Prostate gland (tissue), 2 donors: Measurements from ENCODE around the gene ACTL7A. TPM values are rescaled to one million over a fixed set of nuclear protein-coding genes. Genes with fewer than 3 reads are reported as not detected.

Experiments
- DNase-seq: peaks from one replicate; pipeline ENCODE4 v3.0.0-alpha.2; 2019; ENCODE audit warnings: low spot score
- H3K27ac ChIP-seq, 2 donors: fragments of 200-600 bp; sonication (generic); 2 replicates each; pipeline ENCODE4 v1.5.1; 2017 to 2019
- H3K27me3 ChIP-seq: fragments of 200-600 bp; sonication (generic); replicated peaks from 2 replicates; pipeline ENCODE4 v1.5.1; 2019; ENCODE audit not compliant: insufficient read depth
- H3K36me3 ChIP-seq, 2 donors: fragments of 200-600 bp; sonication (generic); 1 replicate in 1 of 2; 2 replicates in 1 of 2; pipeline versions ENCODE4 v1.5.1 to v1.8.1; 2017 to 2019
- H3K4me1 ChIP-seq: fragments of 200-600 bp; sonication (generic); replicated peaks from 2 replicates; pipeline ENCODE4 v1.5.1; 2019
- H3K4me3 ChIP-seq, 2 donors: fragments of 200-600 bp; sonication (generic); 2 replicates each; pipeline ENCODE4 v1.5.1; 2017 to 2019
- H3K9me3 ChIP-seq: fragments of 200-600 bp; sonication (generic); 2 replicates; pipeline ENCODE4 v1.5.1; 2017
- POLR2A ChIP-seq: fragments of 450-650 bp; IDR thresholded peaks from one replicate; pipeline ENCODE4 v1.6.1; 2016; ENCODE audit warnings: antibody characterized with exemption, mild to moderate bottlenecking
- POLR2AphosphoS5 ChIP-seq: sonication (generic); formaldehyde crosslinking; IDR thresholded peaks from one replicate; pipeline ENCODE4 v1.6.1; 2017; ENCODE audit warnings: antibody characterized with exemption
- WGBS: methylation state at CpG from one replicate; pipeline ENCODE4 v1.1.5; 2018; 5-methylcytosine and 5-hydroxymethylcytosine counted together
- intact Hi-C: fragments of 100-400 bp; cut with DNase I; formaldehyde crosslinking; loops from one replicate; pipeline ENCODE4 v1.14.2; 2022
- total RNA-seq, 2 donors: library from RNA; depleted of rRNA; stranded (reverse); fragments of >200 nt; gene quantifications; one replicate each; pipeline ENCODE4 v1.1.0, GENCODE V29; 2016
- TF ChIP-seq, protein P1 (sequence below), 4 experiments: fragments of 200-600 bp in 2 of 4; fragments of 450-650 bp in 2 of 4; sonication (generic) in 2 of 4; IDR thresholded peaks; 1 replicate in 3 of 4; 2 replicates in 1 of 4; pipeline ENCODE4 v1.5.1; 2016 to 2019; ENCODE audit warnings: antibody characterized with exemption in 4 of 4, mild to moderate bottlenecking in 2 of 4, moderate library complexity in 2 of 4

Gene ACTL7A
- total RNA-seq, 2 donors from 2014 or later, result 10.1 TPM; not detected in 1

DNA sequence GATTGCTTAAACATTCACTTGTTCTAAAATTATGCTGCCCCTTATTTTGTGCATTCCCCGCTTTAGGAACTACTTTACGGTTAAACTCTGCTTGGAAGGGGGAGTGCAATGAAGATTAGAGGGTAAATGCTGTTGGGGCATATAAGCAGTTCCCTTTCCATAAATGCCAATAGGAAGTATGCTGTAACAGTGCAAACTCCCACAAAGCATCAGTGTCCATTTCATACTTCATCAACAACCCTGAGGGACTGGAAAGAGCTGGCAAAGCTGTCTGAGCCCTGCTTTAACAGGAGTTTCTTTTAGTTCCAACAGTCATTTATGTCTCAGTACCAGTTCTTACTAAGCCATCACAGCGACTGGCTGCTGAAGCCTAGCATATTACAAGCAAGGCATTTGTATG, 1.8 kb downstream of the ACTL7A start:
- Histone ChIP-seq H3K27ac (no peak overlapping the region), H3K36me3 (no peaks in the 10 kb centered on the region), H3K4me1 (no peaks in the 10 kb centered on the region), H3K4me3 (no peak overlapping the region), H3K27me3 (no peaks in the 10 kb centered on the region), H3K9me3 (no peaks in the 10 kb centered on the region)
- DNase-seq, result no peak
- WGBS, result 93% methylated on average over 3 of the region's 3 CpGs
- TF ChIP-seq, protein P1, sequence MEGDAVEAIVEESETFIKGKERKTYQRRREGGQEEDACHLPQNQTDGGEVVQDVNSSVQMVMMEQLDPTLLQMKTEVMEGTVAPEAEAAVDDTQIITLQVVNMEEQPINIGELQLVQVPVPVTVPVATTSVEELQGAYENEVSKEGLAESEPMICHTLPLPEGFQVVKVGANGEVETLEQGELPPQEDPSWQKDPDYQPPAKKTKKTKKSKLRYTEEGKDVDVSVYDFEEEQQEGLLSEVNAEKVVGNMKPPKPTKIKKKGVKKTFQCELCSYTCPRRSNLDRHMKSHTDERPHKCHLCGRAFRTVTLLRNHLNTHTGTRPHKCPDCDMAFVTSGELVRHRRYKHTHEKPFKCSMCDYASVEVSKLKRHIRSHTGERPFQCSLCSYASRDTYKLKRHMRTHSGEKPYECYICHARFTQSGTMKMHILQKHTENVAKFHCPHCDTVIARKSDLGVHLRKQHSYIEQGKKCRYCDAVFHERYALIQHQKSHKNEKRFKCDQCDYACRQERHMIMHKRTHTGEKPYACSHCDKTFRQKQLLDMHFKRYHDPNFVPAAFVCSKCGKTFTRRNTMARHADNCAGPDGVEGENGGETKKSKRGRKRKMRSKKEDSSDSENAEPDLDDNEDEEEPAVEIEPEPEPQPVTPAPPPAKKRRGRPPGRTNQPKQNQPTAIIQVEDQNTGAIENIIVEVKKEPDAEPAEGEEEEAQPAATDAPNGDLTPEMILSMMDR (IDR thresholded peaks at IDR 0.05), result no peak
- TF ChIP-seq POLR2AphosphoS5 (no peak), POLR2A (no peak)
- intact Hi-C loops, result no loop called here

DNA sequence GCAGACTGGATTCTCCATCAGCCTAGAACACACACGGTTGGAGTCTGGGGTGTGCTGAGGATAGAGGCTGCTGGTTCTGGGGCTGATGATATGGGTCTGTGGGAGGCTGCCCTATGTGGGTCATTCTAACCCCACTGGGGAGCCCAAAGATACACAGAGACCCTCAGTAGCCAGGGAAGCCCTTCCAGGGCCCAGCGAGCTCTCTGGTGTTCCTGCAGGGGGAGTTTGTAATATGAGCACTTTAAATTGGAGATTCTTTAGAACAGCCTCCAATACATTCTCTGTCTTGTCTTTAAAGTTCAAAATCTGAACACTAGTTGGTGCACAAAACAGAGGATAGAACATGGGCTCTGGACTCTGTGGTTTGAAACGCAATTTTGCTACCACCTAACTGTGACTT, 2.4 kb downstream of the ACTL7A start:
- Histone ChIP-seq H3K36me3 (no peaks in the 10 kb centered on the region), H3K9me3 (no peaks in the 10 kb centered on the region), H3K4me1 (no peaks in the 10 kb centered on the region), H3K27ac (no peak overlapping the region), H3K4me3 (no peak overlapping the region), H3K27me3 (no peaks in the 10 kb centered on the region)
- intact Hi-C loops, result no loop called here
- TF ChIP-seq POLR2AphosphoS5, result no peak
- no peak for TF ChIP-seq POLR2A
- TF ChIP-seq, protein P1 (IDR thresholded peaks at IDR 0.05), result no peak
- no peak for DNase-seq
- WGBS, result 73% methylated on average over 3 of the region's 3 CpGs

DNA sequence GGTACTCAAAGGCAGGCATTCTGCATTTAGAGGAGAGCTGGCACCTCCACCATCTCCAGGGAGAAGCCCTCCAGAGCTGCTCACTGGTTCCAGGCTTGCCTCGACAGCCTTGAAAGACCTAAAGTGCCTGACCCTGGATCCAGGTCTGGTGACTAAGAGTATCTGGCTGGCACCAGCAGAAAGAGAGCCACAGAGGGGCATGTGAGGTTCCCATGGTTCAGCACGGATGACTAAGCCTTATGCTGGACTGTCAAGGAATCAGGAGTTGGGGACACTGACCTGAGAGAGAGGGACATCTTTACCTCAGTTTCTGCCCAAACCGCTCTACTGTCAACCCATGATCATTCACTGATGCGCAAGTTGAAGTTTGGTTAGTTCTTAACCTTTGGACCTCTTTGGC, 3.0 kb downstream of the ACTL7A start:
- no peak overlapping the region for H3K4me3 ChIP-seq
- TF ChIP-seq, protein P1 (IDR thresholded peaks at IDR 0.05), result no peak
- TF ChIP-seq POLR2AphosphoS5 (no peak), POLR2A (no peak)
- DNase-seq, result no peak
- WGBS, result 87% methylated on average over 4 of the region's 4 CpGs
- H3K9me3 ChIP-seq, result no peaks in the 10 kb centered on the region
- H3K36me3 ChIP-seq, result no peaks in the 10 kb centered on the region
- intact Hi-C loops, result no loop called here
- H3K27me3 ChIP-seq, result no peaks in the 10 kb centered on the region
- H3K4me1 ChIP-seq, result no peaks in the 10 kb centered on the region
- no peak overlapping the region for H3K27ac ChIP-seq

DNA sequence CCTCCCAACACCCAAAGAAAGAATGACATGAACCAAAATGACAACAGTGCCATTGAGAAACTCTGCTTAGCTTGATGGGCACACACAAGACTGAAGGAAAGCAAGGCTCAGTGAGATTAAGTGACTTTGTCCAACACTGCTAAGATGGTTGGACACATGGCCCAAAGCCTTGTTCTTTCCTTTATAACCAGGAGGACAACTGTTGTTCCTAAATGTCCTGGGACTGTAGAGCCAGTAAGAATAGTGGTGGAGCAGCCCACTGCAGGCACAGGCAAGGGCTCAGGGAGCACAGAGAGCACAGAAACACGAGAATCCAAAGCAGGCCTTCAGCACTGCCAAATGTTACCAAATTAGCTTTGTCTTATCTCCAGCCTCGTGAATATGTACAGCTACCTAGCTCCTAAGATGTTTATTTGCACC, 3.9 kb downstream of the ACTL7A start:
- Histone ChIP-seq H3K4me1 (no peaks in the 10 kb centered on the region), H3K9me3 (no peaks in the 10 kb centered on the region), H3K36me3 (no peaks in the 10 kb centered on the region), H3K4me3 (no peak overlapping the region), H3K27ac (no peak overlapping the region), H3K27me3 (no peaks in the 10 kb centered on the region)
- intact Hi-C loops, result no loop called here
- DNase-seq, result no peak
- 77% methylated on average over 2 of the region's 2 CpGs for WGBS
- TF ChIP-seq, protein P1 (IDR thresholded peaks at IDR 0.05), result no peak
- TF ChIP-seq POLR2AphosphoS5, result no peak
- TF ChIP-seq POLR2A, result no peak

DNA sequence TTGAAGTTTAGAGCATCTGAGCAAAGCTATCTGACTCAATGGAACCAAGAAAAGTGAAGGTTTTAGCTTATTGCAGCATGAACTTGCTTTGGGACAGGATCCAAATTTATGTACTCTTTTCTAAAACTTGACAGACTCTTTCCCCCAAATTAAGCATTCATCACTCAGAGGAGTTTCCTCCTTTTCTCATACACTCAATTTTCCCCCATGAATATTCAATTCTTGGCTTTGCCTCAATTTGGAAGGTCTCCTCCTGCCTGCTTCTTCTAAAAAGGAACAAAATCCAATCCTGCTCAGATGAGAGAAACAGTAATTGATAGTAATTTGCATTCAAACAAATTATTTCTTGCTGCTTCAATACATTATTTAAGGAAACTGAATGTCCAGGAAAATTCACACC, 5.0 kb downstream of the ACTL7A start:
- intact Hi-C loops, result no loop called here
- DNase-seq, result no peak
- no peaks in the 10 kb centered on the region for H3K9me3 ChIP-seq
- TF ChIP-seq, protein P1 (IDR thresholded peaks at IDR 0.05), result no peak
- TF ChIP-seq POLR2A, result no peak
- TF ChIP-seq POLR2AphosphoS5, result no peak
- H3K36me3 ChIP-seq, result no peaks in the 10 kb centered on the region
- no peak overlapping the region for H3K4me3 ChIP-seq
- no peaks in the 10 kb centered on the region for H3K27me3 ChIP-seq
- H3K4me1 ChIP-seq, result no peaks in the 10 kb centered on the region
- H3K27ac ChIP-seq, result no peak overlapping the region
